ENCODE results near the gene LYPD5.
"Not testable (repeated sequence)": the region's sequence is repeated elsewhere in the genome, so short reads cannot be mapped to it uniquely, and the experiment has no call there.

LYPD5 gene

GRCh38 chr19:43779147-43779819, 23.0 kb downstream of the LYPD5 start:
- Histone ChIP-seq H3K27ac (peak overlapping the region; percentile 18 to 47), H3K4me1 (peaks cover 5 to 34% (median 12%) of the 10 kb centered on the region in 4 donors), H3K27me3 (peaks cover 0 to 54% of the 10 kb centered on the region in 2 donors), H3K36me3 (no peaks in the 10 kb centered on the region), H3K4me3 (peak overlapping the region in 1 of 2 donors; percentile 22), H3K9me3 (no peaks in the 10 kb centered on the region)
- peak in 1 of 2 donors; percentile 72 for DNase-seq
- intact Hi-C loops (cut with DNase I; ENCODE audit: low total_unique reads): no loop called here
- no peak for TF ChIP-seq CTCF (IDR thresholded peaks at IDR 0.05)

- intact Hi-C loops (cut with DNase I; ENCODE audit: low total_unique reads): no loop called here
- DNase-seq: no peak
- no peak overlapping the region for H3K4me3 ChIP-seq
- peaks cover 0 to 57% of the 10 kb centered on the region in 2 donors for H3K27me3 ChIP-seq
- peak overlapping the region in 1 of 2 donors; percentile 18 for H3K27ac ChIP-seq
- peaks cover 5 to 38% (median 15%) of the 10 kb centered on the region in 4 donors for H3K4me1 ChIP-seq
- TF ChIP-seq CTCF (IDR thresholded peaks at IDR 0.05): no peak
- no peaks in the 10 kb centered on the region for H3K36me3 ChIP-seq
- H3K9me3 ChIP-seq: no peaks in the 10 kb centered on the region
These were observed 23.6 kb downstream of the LYPD5 start for GRCh38 chr19:43778651-43779050.

- Histone ChIP-seq H3K9me3 (no peaks in the 10 kb centered on the region), H3K4me3 (no peak overlapping the region), H3K36me3 (peaks cover 0 to 3% (median 0%) of the 10 kb centered on the region in 3 donors), H3K4me1 (peaks cover 5 to 32% (median 15%) of the 10 kb centered on the region in 4 donors), H3K27ac (no peak overlapping the region), H3K27me3 (peaks cover 0 to 47% of the 10 kb centered on the region in 2 donors)
- no peak for DNase-seq
- intact Hi-C loops (cut with DNase I; ENCODE audit: low total_unique reads): no loop called here
- TF ChIP-seq CTCF (IDR thresholded peaks at IDR 0.05): no peak
These were observed 25.0 kb downstream of the LYPD5 start for GRCh38 chr19:43777163-43777695.

GRCh38 chr19:43776286-43776685, 26.0 kb downstream of the LYPD5 start:
- no peak for TF ChIP-seq CTCF (IDR thresholded peaks at IDR 0.05)
- Histone ChIP-seq H3K4me3 (no peak overlapping the region), H3K27ac (no peak overlapping the region), H3K9me3 (no peaks in the 10 kb centered on the region), H3K4me1 (peaks cover 5 to 32% (median 15%) of the 10 kb centered on the region in 4 donors), H3K36me3 (peaks cover 0 to 12% (median 0%) of the 10 kb centered on the region in 3 donors), H3K27me3 (peaks cover 0 to 45% of the 10 kb centered on the region in 2 donors)
- intact Hi-C loops (cut with DNase I; ENCODE audit: low total_unique reads): no loop called here
- no peak for DNase-seq

- intact Hi-C loops (cut with DNase I; ENCODE audit: low total_unique reads): no loop called here
- H3K36me3 ChIP-seq: peaks cover 0 to 16% (median 0%) of the 10 kb centered on the region in 3 donors
- no peaks in the 10 kb centered on the region for H3K9me3 ChIP-seq
- DNase-seq: no peak
- no peak overlapping the region for H3K27ac ChIP-seq
- no peak overlapping the region for H3K4me3 ChIP-seq
- H3K27me3 ChIP-seq: peaks cover 0 to 36% of the 10 kb centered on the region in 2 donors
- no peak for TF ChIP-seq CTCF (IDR thresholded peaks at IDR 0.05)
- H3K4me1 ChIP-seq: peaks cover 5 to 25% (median 15%) of the 10 kb centered on the region in 4 donors
These were observed 26.9 kb downstream of the LYPD5 start for GRCh38 chr19:43775299-43775890.

- peaks cover 0 to 36% of the 10 kb centered on the region in 2 donors for H3K27me3 ChIP-seq
- intact Hi-C loops (cut with DNase I; ENCODE audit: low total_unique reads); H3K4me3 ChIP-seq; H3K27ac ChIP-seq; DNase-seq; H3K9me3 ChIP-seq: not testable (repeated sequence)
- H3K4me1 ChIP-seq: peaks cover 5 to 22% (median 15%) of the 10 kb centered on the region in 4 donors
- H3K36me3 ChIP-seq: peaks cover 0 to 19% (median 0%) of the 10 kb centered on the region in 3 donors
These were observed 27.3 kb downstream of the LYPD5 start for GRCh38 chr19:43774940-43775258.

All from tibial artery (tissue), 4 donors.